Motor neuron (in vitro differentiated cells): ENCODE results near the gene MDC1. TPM values are rescaled to one million over a fixed set of nuclear protein-coding genes. Genes with fewer than 3 reads are reported as not detected.
"Not testable (repeated sequence)": the region's sequence is repeated elsewhere in the genome, so short reads cannot be mapped to it uniquely, and the experiment has no call there.

Experiments used
- ATAC-seq, 8 experiments: fragments of 200-7000 bp; cut with Tn5 transposase; replicated peaks in 6 of 8; 2 replicates each; pipeline ENCODE4 v1.8.0; 2021; ENCODE audit warnings: mild to moderate bottlenecking in 8 of 8, moderate library complexity in 8 of 8
- H3K27ac ChIP-seq, 2 donors: fragments of 250-450 bp; sonication (Bioruptor Pico); 2 replicates each; pipeline ENCODE4 v1.9.0; 2021; ENCODE audit warnings: antibody characterized with exemption in 2 of 2, mild to moderate bottlenecking in 2 of 2, moderate library complexity in 1 of 2
- H3K4me1 ChIP-seq, 2 donors: fragments of 250-450 bp; sonication (Bioruptor Pico); replicated peaks in 1 of 2; 2 replicates each; pipeline ENCODE4 v1.6.1; 2021; ENCODE audit warnings: antibody characterized with exemption in 2 of 2, mild to moderate bottlenecking in 2 of 2, moderate library complexity in 1 of 2
- H3K4me3 ChIP-seq, 5 donors: fragments of 250-450 bp; sonication (Bioruptor Pico); 2 replicates each; pipeline ENCODE4 v1.9.0; 2021; ENCODE audit warnings: antibody characterized with exemption in 5 of 5, mild to moderate bottlenecking in 5 of 5, moderate library complexity in 4 of 5
- WGBS, 10 experiments: fragments of 450-650 bp; shearing (Covaris generic); methylation state at CpG; one replicate each; pipeline ENCODE4 v1.0.0; 2022; 5-methylcytosine and 5-hydroxymethylcytosine counted together
- in situ Hi-C, 9 experiments: fragments of 400-800 bp; cut with MboI; loops; one replicate each; pipeline ENCODE4 v1.15.0; 2021; ENCODE audit warnings: low sequenced_read_pairs in 9 of 9, low pct_unique_long_range_greater_than_20kb in 2 of 9; ENCODE audit not compliant: unreplicated experiment in 9 of 9
- total RNA-seq, 8 experiments: library from RNA; unstranded; fragments of 300-600 nt; gene quantifications; 2 replicates each; pipeline versions ENCODE4 v1.2.3 to v1.2.4, GENCODE V29; 2022

MDC1 gene
- 10 to 100 TPM in 6 of 8 experiments, 1 to 10 TPM in 2; 5.7 to 32.4 (median 23.3) TPM for total RNA-seq

DNA sequence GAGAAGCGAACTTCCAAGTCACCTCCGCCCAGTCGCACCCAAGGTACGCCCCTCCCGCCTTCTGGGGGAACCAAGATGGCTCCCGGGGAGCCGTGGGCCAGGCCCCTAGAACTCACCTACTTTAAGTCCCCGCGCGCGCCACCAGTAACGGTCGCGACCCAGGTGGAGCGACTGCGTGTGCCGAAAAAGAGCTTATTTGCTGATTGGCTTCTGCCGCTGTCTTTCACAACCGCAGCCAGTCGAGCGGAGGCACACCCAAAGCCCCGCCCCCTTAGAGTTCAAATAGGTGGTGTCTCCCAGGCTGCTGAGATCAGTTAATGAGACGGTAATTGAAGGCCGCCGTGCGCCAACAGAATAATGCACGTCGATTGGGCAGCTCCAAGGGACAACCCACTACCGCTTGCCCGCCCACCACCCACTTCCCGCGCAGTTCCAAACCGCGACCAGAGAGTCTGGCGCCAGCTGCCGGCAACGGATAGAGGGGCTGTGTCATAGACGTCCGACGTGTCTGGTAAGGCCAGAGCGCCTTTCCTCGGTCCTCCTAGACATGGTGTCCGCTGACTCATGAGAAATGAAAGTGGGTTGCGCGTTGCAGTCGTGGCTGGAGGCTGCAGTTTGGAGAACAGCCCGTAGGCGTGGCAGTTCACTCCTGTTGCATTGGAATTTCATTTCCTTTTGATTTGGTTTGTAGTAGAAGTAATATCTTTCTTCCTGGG, at the start of gene MDC1:
Gene MDC1 (minus strand): TSS at position 153 of the 716 bp plus-strand sequence. CDS start 2,106 bp downstream, outside the sequence.
- 0 to 4% (median 0%) methylated on average over 1 to 13 of the region's 48 CpGs; no CpG with 5 or more reads in 3 of the 10 experiments for WGBS, 10 experiments
- peak; percentile 76 to 86 (median 84) for ATAC-seq
- in situ Hi-C loops, result no loop called here
- H3K27ac ChIP-seq, result peak within 1 kb of the TSS; percentile 82 to 91
- H3K4me1 ChIP-seq, result peaks cover 18 to 22% of the 10 kb centered on the region in 2 donors
- H3K4me3 ChIP-seq, result peak within 1 kb of the TSS; percentile 54 to 63 (median 55)

DNA sequence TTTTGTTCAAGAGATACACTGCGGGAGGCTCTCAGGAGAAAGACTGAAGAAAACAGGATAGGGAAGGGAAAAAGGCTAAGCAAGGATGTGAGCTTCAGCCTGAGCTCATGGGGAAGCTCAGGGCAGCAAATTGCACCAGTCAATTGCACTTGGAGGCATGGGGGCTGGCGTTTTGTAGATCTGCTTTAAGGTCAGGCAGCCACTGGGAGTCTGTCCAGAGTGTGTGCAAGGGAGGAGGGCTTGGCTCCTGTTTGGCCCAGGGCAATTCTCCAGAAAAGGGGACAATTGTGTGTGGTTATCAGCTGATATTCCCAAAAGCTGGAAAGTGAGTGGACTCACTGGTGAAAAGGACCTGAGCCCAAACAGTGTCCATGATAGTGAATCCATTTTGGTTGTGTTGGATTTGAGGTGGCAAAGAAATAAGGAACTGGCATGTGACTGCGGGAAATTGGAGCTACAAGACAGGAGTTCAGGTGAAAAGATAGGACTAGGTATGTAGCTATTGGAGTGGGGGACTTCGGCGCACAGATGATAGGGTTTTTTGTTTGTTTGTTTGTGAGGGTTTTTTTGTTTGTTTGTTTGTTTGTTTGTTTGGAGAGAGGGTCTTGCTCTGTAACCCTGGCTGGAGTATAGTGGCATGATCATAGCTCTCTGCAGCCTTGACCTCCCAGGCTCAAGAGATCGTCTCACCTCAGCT, 49.5 kb upstream of the MDC1 start:
- WGBS, 10 experiments, result 73 to 100% (median 94%) methylated on average over 1 to 5 of the region's 6 CpGs; no CpG with 5 or more reads in 2 of the 10 experiments
- in situ Hi-C loops, result no loop called here
- Histone ChIP-seq H3K27ac (no peak overlapping the region), H3K4me3 (no peak overlapping the region), H3K4me1 (peaks cover 44 to 46% of the 10 kb centered on the region in 2 donors)
- no peak for ATAC-seq

DNA sequence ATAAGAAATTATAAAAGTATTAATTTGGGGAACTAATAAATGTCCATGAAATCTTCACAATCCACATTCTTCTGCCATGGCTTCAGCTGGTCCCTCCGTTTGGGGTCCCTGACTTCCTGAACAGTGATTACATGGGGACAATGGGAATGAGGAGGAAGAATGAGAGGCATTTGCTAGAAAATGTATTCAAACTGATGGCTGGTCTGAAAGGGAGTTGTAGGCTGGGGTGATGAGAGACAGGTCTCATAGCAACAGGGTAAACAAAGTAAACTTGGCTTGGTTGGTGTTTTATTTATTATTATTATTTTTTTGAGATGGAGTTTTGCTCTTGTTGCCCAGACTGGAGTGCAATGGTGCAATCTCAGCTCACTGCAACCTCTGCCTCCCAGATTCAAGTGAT, 48.4 kb upstream of the MDC1 start:
- peaks cover 44 to 46% of the 10 kb centered on the region in 2 donors for H3K4me1 ChIP-seq
- in situ Hi-C loops, H3K27ac ChIP-seq, H3K4me3 ChIP-seq: not testable (repeated sequence)
- peak in 1 of 8 experiments; percentile 7 for ATAC-seq
- WGBS, 10 experiments, result 0 to 67% (median 40%) methylated on average over 1 of the region's 1 CpG; no CpG with 5 or more reads in 4 of the 10 experiments

GRCh38 chr6:30764490-30765043, 47.5 kb upstream of the MDC1 start:
- Histone ChIP-seq H3K27ac (peak overlapping the region in 1 of 2 donors; percentile 14), H3K4me1 (peaks cover 37 to 40% of the 10 kb centered on the region in 2 donors)
- 22 to 88% (median 37%) methylated on average over 4 to 13 of the region's 13 CpGs; no CpG with 5 or more reads in 2 of the 10 experiments for WGBS, 10 experiments
- in situ Hi-C loops, H3K4me3 ChIP-seq, ATAC-seq: not testable (repeated sequence)

DNA sequence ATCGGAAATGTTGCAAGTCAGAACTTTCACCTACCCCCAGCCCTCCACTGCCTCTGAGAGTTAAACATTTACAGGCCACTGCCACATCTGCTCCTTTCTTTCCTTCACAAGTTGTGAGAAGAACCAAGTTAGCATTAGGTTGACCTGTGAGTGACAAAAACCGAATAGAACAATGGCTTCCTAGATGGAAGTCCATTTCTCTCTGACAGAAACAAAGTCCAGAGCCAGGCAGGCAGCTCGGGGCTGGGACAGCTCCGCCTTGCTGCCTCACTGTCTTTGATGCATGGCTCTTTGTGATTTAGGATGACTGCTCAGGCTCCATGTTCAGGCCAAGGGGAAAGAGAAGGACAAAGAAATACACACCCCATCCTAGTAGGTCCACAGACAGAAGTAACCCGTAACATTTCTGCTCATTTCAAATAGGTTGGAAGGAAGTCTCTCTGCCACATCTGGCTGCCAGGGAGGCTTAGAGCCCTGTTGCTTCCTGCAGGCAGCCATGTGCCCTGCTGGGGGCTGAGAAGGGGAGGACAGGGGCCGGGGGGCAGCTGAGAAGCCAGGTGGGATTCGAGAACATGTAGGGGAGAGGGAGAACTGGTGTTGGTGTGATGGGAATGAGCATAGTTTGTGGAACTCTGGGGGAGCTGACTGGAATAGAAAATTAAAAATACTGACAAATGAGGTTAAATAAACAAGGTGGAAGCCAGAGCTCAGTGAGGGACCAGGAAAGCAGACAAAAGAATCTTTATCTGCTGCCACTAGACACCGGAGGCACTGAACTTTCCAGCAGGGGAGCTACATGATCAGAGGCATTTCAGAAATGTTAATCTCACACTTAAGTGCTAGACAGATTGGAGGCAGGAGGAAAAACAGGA, 46.8 kb upstream of the MDC1 start:
- peak; percentile 39 to 94 (median 64) for ATAC-seq
- in situ Hi-C loops, result no loop called here
- Histone ChIP-seq H3K4me1 (peaks cover 30 to 33% of the 10 kb centered on the region in 2 donors), H3K27ac (peak overlapping the region; percentile 9 to 14), H3K4me3 (no peak overlapping the region)
- WGBS, 10 experiments, result 0 to 65% (median 27%) methylated on average over 1 to 5 of the region's 8 CpGs; no CpG with 5 or more reads in 1 of the 10 experiments

DNA sequence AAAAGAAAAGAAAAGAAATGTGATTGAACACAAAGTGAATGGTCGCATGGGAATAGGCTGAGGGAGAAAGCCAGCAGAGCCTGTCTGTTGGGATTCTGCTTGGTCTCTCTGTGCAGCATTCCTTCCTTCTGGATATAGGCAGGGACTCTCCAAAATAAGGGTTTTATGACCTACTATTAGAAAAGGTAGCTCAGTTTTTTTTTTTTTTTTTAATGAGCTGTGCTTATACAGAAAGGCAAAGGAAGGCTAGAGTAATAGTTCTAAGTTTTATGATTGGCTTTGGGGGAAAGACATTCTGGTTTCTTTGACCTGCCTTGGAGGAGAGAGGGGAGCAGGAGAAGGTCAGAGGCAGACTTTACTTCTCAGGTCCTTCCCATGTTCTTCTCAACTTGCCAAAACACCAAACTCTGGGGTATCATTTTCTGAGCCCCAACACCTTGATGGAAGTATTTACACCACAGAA, 46.1 kb upstream of the MDC1 start:
- no peak for ATAC-seq
- in situ Hi-C loops, result no loop called here
- Histone ChIP-seq H3K4me3 (no peak overlapping the region), H3K4me1 (peaks cover 27 to 28% of the 10 kb centered on the region in 2 donors), H3K27ac (peak overlapping the region in 1 of 2 donors; percentile 9)
- 83 to 100% (median 100%) methylated on average over 1 of the region's 1 CpG; no CpG with 5 or more reads in 1 of the 10 experiments for WGBS, 10 experiments

- H3K27ac ChIP-seq, result no peak overlapping the region
- in situ Hi-C loops, result no loop called here
- no peak for ATAC-seq
- no peak overlapping the region for H3K4me3 ChIP-seq
- WGBS, 10 experiments, result 51 to 100% (median 83%) methylated on average over 1 to 4 of the region's 4 CpGs
- peaks cover 27 to 28% of the 10 kb centered on the region in 2 donors for H3K4me1 ChIP-seq
Observed at GRCh38 chr6:30761791-30762429, 44.8 kb upstream of the MDC1 start.

GRCh38 chr6:30760549-30760948, 43.5 kb upstream of the MDC1 start:
- in situ Hi-C loops, result no loop called here
- no peak for ATAC-seq
- 81 to 100% (median 96%) methylated on average over 4 to 8 of the region's 8 CpGs; no CpG with 5 or more reads in 3 of the 10 experiments for WGBS, 10 experiments
- Histone ChIP-seq H3K27ac (no peak overlapping the region), H3K4me1 (peaks cover 26% of the 10 kb centered on the region in 2 donors), H3K4me3 (no peak overlapping the region)

GRCh38 chr6:30759575-30760239, 42.6 kb upstream of the MDC1 start:
- H3K4me1 ChIP-seq, result peaks cover 18% of the 10 kb centered on the region in 2 donors
- no peak overlapping the region for H3K4me3 ChIP-seq
- ATAC-seq, result peak in 3 of 8 experiments; percentile 59 to 81 (median 75)
- H3K27ac ChIP-seq, result no peak overlapping the region
- WGBS, 10 experiments, result 73 to 100% (median 92%) methylated on average over 1 to 6 of the region's 10 CpGs; no CpG with 5 or more reads in 2 of the 10 experiments
- in situ Hi-C loops, result no loop called here

GRCh38 chr6:30757261-30757904, 40.3 kb upstream of the MDC1 start:
- WGBS, 10 experiments, result 50 to 100% (median 100%) methylated on average over 1 of the region's 1 CpG; no CpG with 5 or more reads in 5 of the 10 experiments
- H3K4me3 ChIP-seq, result no peak overlapping the region
- no peak overlapping the region for H3K27ac ChIP-seq
- H3K4me1 ChIP-seq, result peaks cover 0 to 2% of the 10 kb centered on the region in 2 donors
- ATAC-seq, result no peak
- in situ Hi-C loops, result no loop called here

GRCh38 chr6:30756405-30757003, 39.4 kb upstream of the MDC1 start:
- in situ Hi-C loops, H3K27ac ChIP-seq, ATAC-seq, H3K4me1 ChIP-seq, H3K4me3 ChIP-seq: not testable (repeated sequence)
- WGBS, 10 experiments, result 91 to 100% (median 95%) methylated on average over 1 to 7 of the region's 7 CpGs; no CpG with 5 or more reads in 2 of the 10 experiments
